Measurements from ENCODE around the gene PDCD2L. TPM values are rescaled to one million over a fixed set of nuclear protein-coding genes. Genes with fewer than 3 reads are reported as not detected.
"Not testable (repeated sequence)": the region's sequence is repeated elsewhere in the genome, so short reads cannot be mapped to it uniquely, and the experiment has no call there.

PDCD2L gene
- 9.9 TPM for polyA plus RNA-seq (2013, experiment 1 of 2; ENCODE audit: insufficient read length)
- polyA plus RNA-seq (2013, experiment 2 of 2; ENCODE audit: insufficient read length): 8.2 TPM

GRCh38 chr19:34404109-34404909 is at the start of gene PDCD2L:
PDCD2L (plus strand) TSS chr19:34404399; CDS start chr19:34404431, 32 bp downstream.
- DNase-seq: peak; percentile 89

GRCh38 chr19:34355201-34355600 is 49.0 kb upstream of the PDCD2L start:
- DNase-seq: no peak

- DNase-seq: no peak
Observed at GRCh38 chr19:34356875-34357274, 47.3 kb upstream of the PDCD2L start.

GRCh38 chr19:34357431-34357830 is 46.8 kb upstream of the PDCD2L start:
- DNase-seq: no peak

- peak; percentile 97 for DNase-seq
Observed at GRCh38 chr19:34359140-34359953, 44.9 kb upstream of the PDCD2L start.

GRCh38 chr19:34359954-34360315 is 44.3 kb upstream of the PDCD2L start:
- no peak for DNase-seq

GRCh38 chr19:34360354-34360909 is 43.8 kb upstream of the PDCD2L start:
- no peak for DNase-seq

- no peak for DNase-seq
Observed at GRCh38 chr19:34362679-34363069, 41.5 kb upstream of the PDCD2L start.

- no peak for DNase-seq
Observed at GRCh38 chr19:34363094-34363493, 41.1 kb upstream of the PDCD2L start.

- DNase-seq: no peak
Observed at GRCh38 chr19:34363930-34364329, 40.3 kb upstream of the PDCD2L start.

GRCh38 chr19:34364462-34364829 is 39.8 kb upstream of the PDCD2L start:
- DNase-seq: no peak

- DNase-seq: peak; percentile 39
Observed at GRCh38 chr19:34364830-34365462, 39.3 kb upstream of the PDCD2L start, which contains the start of gene GPI. GPI (plus strand) TSS chr19:34365196; CDS start chr19:34365267, 71 bp downstream.

GRCh38 chr19:34365463-34366401 is 38.5 kb upstream of the PDCD2L start:
- DNase-seq: peak; percentile 9

GRCh38 chr19:34366738-34367623 is 37.2 kb upstream of the PDCD2L start:
- peak; percentile 62 for DNase-seq

GRCh38 chr19:34367624-34367957 is 36.6 kb upstream of the PDCD2L start:
- no peak for DNase-seq

- DNase-seq: no peak
Observed at GRCh38 chr19:34368338-34368737, 35.9 kb upstream of the PDCD2L start.

- DNase-seq: not testable (repeated sequence)
Observed at GRCh38 chr19:34369166-34369565, 35.0 kb upstream of the PDCD2L start.

- DNase-seq: no peak
Observed at GRCh38 chr19:34370117-34370516, 34.1 kb upstream of the PDCD2L start.

- no peak for DNase-seq
Observed at GRCh38 chr19:34370983-34371382, 33.2 kb upstream of the PDCD2L start.

- DNase-seq: no peak
Observed at GRCh38 chr19:34373601-34374288, 30.5 kb upstream of the PDCD2L start.
